GM10847 (cell line): ENCODE measurements around the gene E2F1.

Experiments
- POLR2A ChIP-seq: IDR thresholded peaks from 2 replicates; pipeline ENCODE4 v1.6.1; 2011; ENCODE audit not compliant: insufficient read length; ENCODE audit errors: extremely low read depth

The E2F1 gene

DNA sequence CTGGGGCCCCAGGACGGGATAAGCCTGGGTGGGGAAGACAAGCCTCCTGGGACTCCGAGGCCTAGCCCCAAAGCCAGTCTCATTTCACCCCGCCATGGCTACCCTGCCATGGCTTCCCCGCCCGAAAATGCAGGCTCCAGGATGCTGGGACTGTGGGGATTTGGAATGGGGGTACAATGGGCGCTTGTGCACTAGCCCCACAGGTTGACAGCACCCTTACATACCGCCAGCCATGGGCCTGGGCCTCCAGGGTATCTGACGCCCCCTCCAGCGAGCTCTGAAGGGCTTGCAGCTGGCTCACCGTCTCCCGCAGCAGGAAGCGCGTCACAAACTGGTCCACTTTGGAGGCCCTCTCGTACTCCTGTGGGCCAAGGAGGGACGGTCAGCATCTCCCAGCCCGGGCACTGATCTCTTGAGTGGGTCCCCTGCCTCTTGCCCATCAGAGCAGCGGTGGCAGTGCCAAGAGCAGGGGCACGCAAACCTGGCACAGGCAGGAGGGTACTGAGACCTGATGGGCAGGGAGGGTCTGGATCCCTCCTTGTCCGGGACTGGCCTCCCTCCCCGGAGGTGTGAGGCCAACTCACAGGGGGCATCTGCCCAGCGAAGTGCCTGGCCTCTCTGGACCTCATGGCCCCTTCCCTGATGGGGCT is 26.0 kb downstream of the E2F1 start:
- no peak for TF ChIP-seq POLR2A

DNA sequence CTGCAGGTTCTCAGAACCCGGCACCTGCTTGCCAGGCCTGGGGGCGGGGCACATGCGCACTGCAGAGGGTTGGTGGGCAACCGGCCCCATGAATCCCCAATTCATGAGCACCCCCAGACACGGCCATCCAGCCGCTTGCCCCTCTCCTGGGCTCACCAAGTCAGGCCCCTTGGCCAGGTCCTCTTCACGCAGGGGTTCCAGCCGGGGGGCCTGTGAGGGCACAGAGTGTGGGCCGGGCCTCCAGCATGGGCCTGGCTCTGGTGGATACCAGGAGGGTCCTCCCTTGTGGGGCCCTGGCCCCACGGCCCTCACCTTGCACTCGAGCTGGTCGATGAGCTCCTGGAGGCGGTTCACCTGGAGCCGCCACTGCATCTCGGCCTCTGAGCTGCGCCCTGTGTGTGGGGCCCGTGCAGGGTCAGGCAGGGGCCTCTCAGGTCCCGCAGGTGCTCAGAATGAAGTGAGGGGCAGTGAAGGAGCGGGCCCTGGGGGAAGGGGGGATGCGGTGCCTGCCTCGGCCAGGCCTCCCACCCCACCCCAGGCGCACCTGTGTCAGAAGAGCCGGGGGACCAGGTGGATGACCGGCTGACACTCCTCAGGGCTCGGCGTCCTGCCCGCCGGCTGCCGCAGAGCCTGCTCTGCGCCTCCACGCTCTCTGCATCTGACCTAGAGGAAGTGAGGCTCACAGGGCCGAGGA is 26.7 kb downstream of the E2F1 start:
- no peak for TF ChIP-seq POLR2A

DNA sequence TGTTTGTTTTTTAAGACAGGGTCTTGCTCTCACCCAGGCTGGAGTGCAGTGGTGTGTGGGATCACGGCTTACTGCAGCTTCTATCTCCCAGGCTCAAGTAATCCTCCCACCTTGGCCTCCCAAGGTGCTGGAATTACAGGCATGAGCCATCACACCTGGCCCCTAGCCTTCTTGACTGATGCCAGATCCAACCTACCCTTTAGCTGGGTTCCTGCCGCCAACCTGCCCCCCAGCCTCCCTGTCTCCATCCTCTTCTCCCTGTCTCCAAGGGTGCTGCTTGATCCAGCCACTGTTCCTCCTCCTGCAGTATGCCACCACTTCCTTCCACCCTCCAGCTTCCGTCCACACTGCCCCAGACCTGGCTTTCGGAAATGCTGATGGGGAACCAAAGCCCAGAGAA is 27.3 kb downstream of the E2F1 start:
- no peak for TF ChIP-seq POLR2A

DNA sequence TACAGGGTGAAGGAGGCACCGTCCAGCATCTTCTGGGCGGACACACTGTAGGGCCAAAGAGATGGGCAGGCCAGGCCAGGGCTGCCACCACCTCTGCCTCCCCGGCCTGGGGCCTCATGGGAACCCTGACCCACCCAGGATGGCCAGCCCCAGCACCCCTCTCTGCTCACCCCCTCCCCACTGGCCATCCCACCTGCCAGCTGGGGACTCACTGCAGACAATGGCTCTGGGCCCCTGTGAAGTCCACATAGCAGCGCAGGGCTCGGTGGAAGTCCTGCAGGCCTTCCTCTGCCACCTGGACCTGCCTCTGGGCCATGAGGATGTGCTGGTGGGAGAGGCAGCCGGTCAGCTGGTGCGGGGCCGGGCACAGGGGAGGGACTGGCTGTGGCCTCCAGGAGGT is 27.7 kb downstream of the E2F1 start:
- no peak for TF ChIP-seq POLR2A

DNA sequence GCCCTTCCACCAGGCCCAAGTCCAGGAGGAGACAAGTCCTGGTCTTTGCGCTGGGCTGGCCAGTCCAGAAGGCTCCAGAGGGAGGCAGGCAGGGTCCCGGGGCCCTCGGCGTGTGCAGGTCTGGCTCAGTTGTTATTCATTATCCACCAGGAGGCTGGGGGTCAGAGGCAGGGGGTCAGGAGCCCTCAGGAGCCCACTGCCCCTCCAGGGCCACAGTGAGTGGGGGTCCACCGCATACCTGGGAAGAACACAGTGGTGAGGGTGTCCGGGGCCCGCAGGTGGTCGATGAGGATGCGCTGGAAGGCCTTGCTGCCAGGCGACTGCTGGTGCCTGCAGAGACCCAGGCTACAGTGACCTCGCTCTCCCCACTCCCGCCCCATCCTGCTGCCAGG is 28.5 kb downstream of the E2F1 start:
- TF ChIP-seq POLR2A: no peak

DNA sequence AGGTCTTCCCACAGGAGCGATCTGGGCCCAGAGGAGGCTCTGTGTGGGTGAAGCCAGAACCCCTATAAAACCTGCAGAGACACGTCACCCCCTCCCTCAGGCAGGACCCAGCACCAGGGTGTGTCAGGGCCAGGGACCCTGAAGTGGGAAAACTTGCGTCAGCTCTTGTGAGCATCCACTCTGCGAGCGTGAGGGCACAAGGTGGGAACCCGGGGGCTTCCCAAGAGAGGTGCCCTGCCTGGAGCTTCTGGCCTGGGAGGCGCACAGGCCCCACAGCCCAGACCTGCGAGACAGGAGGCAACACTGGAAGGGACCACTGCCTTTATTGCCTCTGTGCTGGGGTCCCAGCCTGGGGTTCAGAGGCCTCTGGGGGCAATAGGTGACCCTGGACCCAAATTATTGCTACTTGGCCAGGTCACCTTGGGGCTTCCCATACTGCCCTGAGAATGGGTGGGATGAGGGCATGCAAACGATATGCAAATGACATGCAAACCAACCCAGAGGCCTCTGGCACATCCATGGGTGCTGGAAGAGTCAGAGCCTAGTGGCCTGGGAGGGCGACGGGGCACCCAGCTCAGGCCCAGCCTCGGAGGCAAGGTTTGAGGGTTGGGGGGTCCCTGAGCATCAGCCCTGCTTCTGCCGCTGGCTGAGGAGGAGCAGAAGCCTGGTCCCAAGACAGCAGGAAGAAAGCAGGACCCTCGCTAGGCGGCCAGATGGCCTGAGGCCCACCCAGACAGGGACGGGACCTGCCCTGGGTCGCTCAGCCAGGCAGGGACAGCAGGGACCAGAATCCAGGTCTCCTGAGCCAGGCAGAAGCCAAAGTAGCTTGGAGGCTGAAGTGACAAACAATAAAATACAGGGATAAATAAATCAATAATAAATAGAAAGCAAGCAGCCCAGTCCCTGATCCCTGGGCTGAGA is 29.1 kb downstream of the E2F1 start:
- no peak for TF ChIP-seq POLR2A

DNA sequence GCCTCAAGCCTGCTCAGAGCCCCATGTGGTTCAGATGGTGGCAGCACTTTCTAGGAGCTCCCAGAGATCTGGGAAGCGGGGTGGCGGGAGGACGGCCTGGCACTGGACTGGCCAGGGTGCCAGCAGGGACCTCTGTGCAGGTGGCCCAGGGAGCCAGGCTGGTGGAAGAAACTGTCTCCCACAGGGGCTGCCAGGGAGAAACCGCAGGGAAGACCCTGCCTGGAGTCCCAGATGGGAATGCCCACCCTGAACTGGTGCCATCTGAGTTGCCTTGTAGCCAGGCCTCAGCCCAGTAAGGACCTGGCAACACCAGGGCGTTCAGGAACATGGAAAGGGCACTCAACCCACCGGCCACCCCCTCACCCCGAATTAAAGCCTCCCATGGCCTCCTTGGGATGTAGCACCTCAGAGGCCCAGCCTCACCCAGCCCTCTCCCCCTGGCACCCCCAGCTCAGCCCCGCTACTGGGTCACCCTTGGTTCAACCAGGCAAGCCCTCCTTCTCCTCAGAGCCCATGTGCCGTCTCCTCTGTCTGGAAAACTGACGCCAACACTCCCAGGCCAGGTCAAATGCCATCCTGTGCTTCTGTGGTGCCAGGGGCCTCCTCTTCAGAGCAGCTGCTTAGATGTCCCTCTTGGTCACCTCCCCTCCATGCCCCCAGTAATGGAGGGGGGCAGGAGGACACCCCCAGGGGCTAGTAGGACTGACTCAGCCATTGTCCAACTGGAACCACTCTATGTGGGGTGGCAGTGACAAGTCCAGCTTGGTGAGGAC is 30.0 kb downstream of the E2F1 start:
- TF ChIP-seq POLR2A: no peak

DNA sequence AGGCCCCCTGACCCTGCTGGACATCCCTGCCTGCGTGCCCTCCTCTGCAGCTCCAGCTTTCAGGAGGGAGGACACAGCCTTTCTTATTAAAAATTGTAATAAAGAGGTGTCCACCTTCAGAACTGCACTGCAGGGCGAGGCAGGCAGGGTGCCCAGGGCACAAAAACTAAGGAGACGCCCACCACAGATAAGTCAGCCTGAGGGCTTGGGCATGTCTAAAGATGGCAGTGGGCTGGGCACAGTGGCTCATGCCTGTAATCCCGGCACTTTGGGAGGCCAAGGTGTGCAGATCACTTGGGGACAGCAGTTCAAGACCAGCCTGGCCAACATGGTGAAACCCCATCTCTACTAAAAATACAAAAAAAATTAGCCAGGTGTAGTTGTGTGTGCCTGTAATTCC is 31.0 kb downstream of the E2F1 start:
- TF ChIP-seq POLR2A: no peak

DNA sequence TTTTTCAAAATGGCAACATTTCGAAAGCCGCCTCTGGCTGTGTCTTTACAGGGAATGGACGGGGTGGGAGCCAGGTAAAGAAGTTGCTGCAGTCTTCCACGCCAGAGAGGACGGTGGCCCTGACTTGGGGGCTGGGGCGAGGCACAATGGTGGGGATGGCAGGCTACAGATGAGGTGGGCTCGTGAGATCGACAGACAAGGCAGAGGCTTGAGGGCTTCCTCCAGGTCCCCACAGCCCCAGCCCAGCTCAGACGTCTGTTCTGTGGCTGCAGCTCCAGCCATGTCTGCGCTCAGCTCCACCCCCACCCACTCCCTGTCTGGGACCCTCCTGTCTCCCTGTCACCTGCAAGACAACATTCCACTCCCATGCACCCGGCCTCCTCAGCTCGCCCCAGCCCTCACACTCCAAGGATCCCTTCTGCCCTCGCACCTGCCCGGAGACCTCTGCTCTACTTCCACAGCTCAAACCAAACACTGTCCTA is 31.5 kb downstream of the E2F1 start:
- no peak for TF ChIP-seq POLR2A

DNA sequence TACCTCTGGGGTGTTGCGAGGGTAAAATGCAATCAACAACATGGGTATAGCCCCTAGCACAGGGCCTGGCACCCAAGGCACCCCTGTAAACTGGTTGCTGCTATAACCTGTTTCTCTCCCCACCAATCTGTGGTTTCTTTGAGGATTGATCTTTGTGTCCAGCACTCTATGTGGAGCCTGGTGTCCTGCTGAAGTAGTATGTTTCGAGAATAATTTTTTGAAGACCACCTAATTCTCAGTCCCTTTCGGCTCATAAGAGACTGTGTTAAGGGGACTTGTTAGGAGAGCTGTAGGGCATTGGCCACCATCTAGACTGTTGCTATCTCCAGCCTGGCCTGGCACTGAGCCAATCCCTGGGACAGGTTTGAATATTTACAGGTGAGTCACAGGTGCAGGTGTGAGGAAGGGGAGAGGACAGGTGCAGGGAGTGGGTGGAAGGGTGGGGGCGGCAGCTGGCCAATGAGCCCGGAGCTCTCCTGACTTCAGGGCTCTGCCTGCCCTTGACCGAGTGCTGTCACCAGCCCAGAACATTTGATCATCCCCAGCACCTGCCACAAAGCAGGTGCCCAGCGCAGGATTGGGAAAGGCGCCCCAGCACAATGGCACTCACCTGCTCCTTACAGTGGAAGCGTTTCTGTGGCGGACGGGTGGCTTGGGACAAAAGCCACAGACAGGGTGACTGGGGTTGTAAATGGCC is 32.1 kb downstream of the E2F1 start:
- TF ChIP-seq POLR2A: no peak

DNA sequence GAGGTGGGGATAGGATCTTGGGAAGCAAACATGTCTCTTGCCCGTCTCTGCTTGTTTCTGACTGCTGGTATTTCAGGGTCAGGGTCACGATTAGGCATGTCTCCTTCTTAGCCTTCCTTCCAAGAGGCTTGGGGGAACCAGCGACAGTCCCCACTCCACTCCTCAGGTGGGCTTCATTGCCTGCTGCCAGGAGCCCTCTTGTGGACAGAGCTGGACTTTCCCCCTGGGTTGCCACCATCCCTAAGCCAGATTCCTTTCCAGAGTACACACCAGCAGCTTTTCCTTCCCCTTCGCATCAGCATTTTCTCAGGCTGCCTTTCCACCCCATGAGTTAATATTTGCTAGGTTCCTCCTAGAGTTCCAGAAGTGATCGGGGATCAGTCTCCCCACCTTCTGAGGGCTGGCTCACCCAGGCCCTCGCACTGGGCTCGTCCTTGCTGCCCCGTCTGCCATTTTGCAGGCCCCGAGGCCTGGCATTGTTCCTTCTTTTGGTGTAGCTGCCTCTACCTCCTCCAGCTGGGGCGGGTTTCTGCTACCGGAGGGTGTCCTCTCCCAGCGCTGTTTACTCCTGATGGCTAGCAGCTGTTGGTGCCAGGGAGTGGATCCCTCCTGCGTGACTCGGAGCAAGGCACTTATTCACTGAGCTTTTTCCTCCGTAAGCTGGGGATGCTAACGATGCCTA is 32.8 kb downstream of the E2F1 start:
- TF ChIP-seq POLR2A: no peak

DNA sequence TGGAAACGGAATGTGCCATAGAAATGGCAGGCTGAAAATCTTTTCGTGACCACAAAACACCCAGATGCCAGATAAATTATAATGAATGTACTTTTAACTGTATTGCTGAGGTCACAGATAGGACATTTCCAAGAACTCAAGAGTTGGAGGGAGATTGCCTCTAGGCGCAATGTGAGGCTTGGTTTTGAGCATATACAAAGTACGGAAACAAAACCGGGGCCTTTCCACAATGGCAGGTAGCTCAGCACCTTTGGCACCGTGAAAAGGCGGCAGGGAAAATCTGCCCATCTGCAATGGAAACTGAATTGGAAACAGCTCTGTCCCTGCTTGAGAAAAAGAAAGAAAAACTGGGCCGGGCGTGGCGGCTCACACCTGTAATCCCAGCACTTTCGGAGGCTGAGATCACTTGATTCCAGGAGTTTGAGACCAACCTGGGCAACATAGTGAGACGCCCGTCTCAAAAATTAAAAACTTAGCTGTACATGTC is 34.6 kb downstream of the E2F1 start:
- TF ChIP-seq POLR2A: no peak

DNA sequence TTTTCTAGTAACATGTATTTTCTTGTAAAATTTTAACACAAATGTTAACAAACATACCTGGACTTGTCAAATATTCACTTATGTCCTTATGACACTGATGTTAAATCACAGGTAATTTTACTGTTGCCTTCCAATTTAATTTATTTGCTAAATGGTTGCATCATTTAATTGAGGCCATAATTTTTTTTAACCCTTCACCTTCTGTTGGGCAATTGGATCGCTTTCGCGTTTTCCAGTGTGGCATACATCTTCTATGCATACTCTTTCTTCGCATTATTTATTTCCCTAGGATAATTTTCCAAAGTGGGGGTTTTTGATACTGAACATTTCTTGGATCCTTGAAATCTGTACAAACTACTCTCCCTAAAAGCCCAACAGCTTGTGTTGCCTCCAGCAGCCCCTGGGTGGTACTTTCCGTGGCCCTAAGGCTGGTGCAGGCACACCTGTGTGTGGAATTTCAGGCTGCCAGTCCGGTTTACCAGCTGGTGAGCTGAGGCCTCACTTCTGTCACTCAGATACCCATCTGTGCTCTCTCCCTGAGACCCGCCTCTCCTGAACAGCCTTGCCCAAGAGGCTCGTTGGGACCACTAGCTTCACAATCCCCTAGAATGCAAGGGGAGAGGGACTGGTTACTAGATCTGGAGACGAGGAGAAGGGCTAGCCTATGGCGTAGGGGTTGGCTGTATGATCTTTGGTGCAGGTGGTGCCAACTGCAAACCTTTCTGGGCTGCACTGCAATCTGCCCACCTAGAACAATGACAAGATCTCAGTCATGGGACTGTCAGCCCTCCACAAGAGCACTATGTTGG is 35.2 kb downstream of the E2F1 start:
- no peak for TF ChIP-seq POLR2A
